KMS-11 (cell line): ENCODE results near the gene INO80E.
"Not testable (repeated sequence)": the region's sequence is repeated elsewhere in the genome, so short reads cannot be mapped to it uniquely, and the experiment has no call there.

Experiments used
- H2AFZ ChIP-seq: fragments of 200-600 bp; sonication (generic); 2 replicates; pipeline ENCODE4 v1.6.1; 2016; ENCODE audit warnings: antibody characterized with exemption, mixed run types, low read depth
- H3K27ac ChIP-seq: fragments of 200-600 bp; sonication (generic); 2 replicates; pipeline ENCODE4 v1.6.1; 2016; ENCODE audit warnings: mild to moderate bottlenecking, mixed run types
- H3K27me3 ChIP-seq: fragments of 200-600 bp; sonication (generic); 2 replicates; pipeline ENCODE4 v1.6.1; 2017; ENCODE audit warnings: mild to moderate bottlenecking, low read depth, mixed run types, moderate library complexity; ENCODE audit not compliant: insufficient read depth
- H3K36me3 ChIP-seq: fragments of 200-600 bp; sonication (generic); 2 replicates; pipeline ENCODE4 v1.6.1; 2017; ENCODE audit warnings: mild to moderate bottlenecking, mixed run types; ENCODE audit not compliant: insufficient read depth
- H3K4me1 ChIP-seq: fragments of 200-600 bp; sonication (generic); 2 replicates; pipeline ENCODE4 v1.6.1; 2016; ENCODE audit warnings: mild to moderate bottlenecking, low read depth, mixed run types; ENCODE audit not compliant: poor library complexity, severe bottlenecking
- H3K4me2 ChIP-seq: fragments of 200-600 bp; sonication (generic); 2 replicates; pipeline ENCODE4 v1.7.0; 2016; ENCODE audit warnings: mild to moderate bottlenecking, mixed run types
- H3K4me3 ChIP-seq: fragments of 200-600 bp; sonication (generic); IDR thresholded peaks from 2 replicates; pipeline ENCODE4 v1.6.1; 2017; ENCODE audit warnings: low read depth, low read length, mixed read lengths; ENCODE audit not compliant: insufficient read depth
- H3K79me2 ChIP-seq: fragments of 200-600 bp; sonication (generic); 2 replicates; pipeline ENCODE4 v1.6.1; 2016; ENCODE audit warnings: low read depth, mixed run types; ENCODE audit not compliant: insufficient read depth
- H3K9ac ChIP-seq: fragments of 200-600 bp; sonication (generic); 2 replicates; pipeline ENCODE4 v1.6.1; 2016; ENCODE audit warnings: mild to moderate bottlenecking, mixed run types
- H4K20me1 ChIP-seq: fragments of 200-600 bp; sonication (generic); 2 replicates; pipeline ENCODE4 v1.6.1; 2016; ENCODE audit warnings: mild to moderate bottlenecking, mixed run types; ENCODE audit not compliant: insufficient read depth
- TF ChIP-seq, protein P1 (sequence below): fragments of 200-600 bp; sonication (generic); conservative IDR thresholded peaks from 2 replicates; pipeline ENCODE4 v1.6.1; 2017; ENCODE audit warnings: low read depth, mild to moderate bottlenecking, antibody characterized with exemption, low read length, moderate library complexity, mixed read lengths

The INO80E gene

DNA sequence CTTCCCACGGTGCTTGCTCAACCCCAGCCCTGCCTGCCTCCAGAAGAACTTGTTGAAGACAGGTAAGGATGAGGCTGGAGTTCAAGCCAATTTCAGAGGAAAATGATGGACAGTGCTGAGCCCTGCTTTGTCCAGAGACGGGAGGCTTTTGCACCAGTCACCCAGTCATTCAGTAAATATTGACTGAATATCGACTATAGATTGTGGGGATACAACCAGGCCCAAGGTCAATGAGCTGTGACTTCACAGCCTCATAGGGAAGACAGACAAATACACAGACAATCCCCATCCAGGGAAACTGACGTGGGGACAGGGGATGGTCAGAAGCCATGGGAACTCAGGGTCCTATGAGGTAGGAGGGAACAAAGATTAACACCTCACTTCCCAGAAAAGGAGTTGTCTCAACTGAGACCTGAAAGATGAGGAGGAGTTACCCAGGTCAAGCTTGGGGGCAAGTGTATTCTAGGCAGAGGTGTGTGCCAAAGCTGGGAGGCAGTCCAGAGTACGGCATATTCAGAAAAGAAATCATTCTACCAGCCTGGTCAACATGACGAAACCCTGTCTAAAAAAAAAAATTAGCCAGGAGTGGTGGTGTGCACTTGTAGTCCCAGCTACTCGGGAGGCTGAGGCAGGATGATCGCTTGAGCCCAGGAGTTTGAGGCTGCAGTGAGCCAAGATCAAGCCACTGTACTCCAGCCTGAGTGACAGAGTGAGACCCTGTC is 20.7 kb downstream of the INO80E start:
- H3K9ac ChIP-seq, result no peak overlapping the region
- no peaks in the 10 kb centered on the region for H3K79me2 ChIP-seq
- no peak overlapping the region for H3K4me3 ChIP-seq
- TF ChIP-seq, protein P1, sequence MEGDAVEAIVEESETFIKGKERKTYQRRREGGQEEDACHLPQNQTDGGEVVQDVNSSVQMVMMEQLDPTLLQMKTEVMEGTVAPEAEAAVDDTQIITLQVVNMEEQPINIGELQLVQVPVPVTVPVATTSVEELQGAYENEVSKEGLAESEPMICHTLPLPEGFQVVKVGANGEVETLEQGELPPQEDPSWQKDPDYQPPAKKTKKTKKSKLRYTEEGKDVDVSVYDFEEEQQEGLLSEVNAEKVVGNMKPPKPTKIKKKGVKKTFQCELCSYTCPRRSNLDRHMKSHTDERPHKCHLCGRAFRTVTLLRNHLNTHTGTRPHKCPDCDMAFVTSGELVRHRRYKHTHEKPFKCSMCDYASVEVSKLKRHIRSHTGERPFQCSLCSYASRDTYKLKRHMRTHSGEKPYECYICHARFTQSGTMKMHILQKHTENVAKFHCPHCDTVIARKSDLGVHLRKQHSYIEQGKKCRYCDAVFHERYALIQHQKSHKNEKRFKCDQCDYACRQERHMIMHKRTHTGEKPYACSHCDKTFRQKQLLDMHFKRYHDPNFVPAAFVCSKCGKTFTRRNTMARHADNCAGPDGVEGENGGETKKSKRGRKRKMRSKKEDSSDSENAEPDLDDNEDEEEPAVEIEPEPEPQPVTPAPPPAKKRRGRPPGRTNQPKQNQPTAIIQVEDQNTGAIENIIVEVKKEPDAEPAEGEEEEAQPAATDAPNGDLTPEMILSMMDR, result no peak
- H3K27me3 ChIP-seq, result peaks cover 31% of the 10 kb centered on the region
- H4K20me1 ChIP-seq, result no peaks in the 10 kb centered on the region
- no peak overlapping the region for H3K27ac ChIP-seq
- H3K4me2 ChIP-seq, result no peak overlapping the region
- no peaks in the 10 kb centered on the region for H3K4me1 ChIP-seq
- no peaks in the 10 kb centered on the region for H3K36me3 ChIP-seq
- H2AFZ ChIP-seq, result no peak overlapping the region

DNA sequence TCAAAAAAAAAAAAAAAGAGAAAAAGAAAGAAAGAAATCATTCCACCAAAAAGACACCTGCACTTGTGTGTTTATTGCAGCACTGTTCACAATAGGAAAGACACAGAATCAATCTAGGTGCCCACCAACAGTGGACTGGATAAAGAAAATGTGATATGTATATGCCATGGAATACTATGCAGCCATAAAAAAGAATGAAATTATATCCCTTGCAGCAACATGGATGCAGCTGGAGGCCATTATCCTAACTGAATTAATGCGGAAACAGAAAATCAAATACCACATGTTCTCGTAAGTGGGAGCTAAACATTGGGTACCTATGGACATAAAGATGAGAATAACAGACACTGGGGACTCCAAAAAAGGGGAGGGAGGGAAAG is 21.2 kb downstream of the INO80E start:
- TF ChIP-seq, protein P1, result no peak
- Histone ChIP-seq H3K27ac (no peak overlapping the region), H2AFZ (no peak overlapping the region), H3K4me3 (no peak overlapping the region), H3K79me2 (no peaks in the 10 kb centered on the region), H3K4me1 (no peaks in the 10 kb centered on the region), H3K9ac (no peak overlapping the region), H3K4me2 (no peak overlapping the region), H4K20me1 (no peaks in the 10 kb centered on the region), H3K27me3 (peaks cover 32% of the 10 kb centered on the region), H3K36me3 (no peaks in the 10 kb centered on the region)

DNA sequence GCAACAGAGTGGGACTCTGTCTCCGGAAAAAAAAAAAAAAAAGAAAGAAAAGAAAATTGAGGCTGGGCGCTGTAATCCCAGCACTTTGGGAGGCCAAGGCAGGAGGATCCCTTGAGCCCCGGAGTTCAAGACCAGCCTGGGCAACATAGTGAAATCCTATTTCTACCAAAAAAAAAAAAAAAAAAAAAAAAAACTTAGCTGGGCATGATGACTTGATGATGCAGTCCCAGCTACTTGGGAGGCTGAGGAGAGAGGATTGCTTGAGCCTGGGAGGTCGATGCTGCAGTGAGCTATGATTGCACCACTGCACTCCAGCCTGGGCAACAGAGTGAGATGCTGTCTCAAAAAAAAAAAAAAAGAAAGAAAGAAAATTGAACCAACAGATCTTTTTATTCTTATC is 21.9 kb downstream of the INO80E start:
- H3K79me2 ChIP-seq, H4K20me1 ChIP-seq, H3K36me3 ChIP-seq, H3K9ac ChIP-seq, H3K4me1 ChIP-seq, H3K4me2 ChIP-seq, H2AFZ ChIP-seq, H3K4me3 ChIP-seq, H3K27ac ChIP-seq: not testable (repeated sequence)
- H3K27me3 ChIP-seq, result peaks cover 39% of the 10 kb centered on the region

DNA sequence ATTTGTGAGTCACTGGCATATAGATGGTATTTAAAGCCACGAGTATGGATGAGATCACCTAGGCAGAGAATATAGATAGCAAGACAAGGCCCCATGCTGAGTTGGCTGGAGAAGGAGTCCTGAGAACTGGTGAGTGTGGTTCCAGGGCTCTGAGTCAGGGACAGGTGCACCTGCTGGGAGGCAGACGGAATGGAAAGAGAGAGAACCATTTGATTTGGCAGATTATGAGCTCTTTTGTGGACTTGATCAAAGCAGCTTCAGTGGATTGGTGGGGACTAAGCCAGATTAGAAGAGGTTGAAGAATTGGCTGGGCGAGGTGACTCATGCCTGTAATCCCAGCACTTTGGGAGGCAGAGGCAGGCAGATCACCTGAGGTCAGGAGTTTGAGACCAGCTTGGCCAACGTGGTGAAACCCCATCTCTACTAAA is 22.7 kb downstream of the INO80E start:
- Histone ChIP-seq H3K4me1 (no peaks in the 10 kb centered on the region), H2AFZ (no peak overlapping the region), H3K79me2 (no peaks in the 10 kb centered on the region), H3K27ac (no peak overlapping the region), H3K4me2 (no peak overlapping the region), H3K27me3 (peaks cover 47% of the 10 kb centered on the region), H3K36me3 (no peaks in the 10 kb centered on the region), H3K4me3 (no peak overlapping the region), H4K20me1 (no peaks in the 10 kb centered on the region), H3K9ac (no peak overlapping the region)
- TF ChIP-seq, protein P1, result no peak

DNA sequence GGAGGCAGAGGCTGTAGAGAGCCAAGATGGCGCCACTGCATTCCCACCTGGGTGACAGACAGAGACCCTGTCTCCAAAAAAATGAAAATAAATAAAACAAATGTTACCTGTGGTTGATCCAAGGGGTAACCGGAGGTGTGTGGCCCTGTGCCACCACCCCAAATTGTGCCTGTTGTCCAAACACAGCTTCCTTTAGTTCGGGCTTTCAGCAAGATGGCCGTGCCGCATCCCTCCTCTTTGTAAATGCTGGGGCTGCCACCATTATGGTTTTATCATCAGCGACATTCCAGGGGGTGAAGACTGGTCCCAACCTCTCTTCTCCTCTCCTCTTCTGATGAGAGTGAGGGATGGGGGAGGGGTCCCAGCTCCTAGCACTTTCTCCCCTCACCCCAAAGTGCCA is 26.8 kb downstream of the INO80E start, which contains the start of gene C16orf92:
Gene C16orf92, plus strand, starts transcription at position 312 of the 400 bp plus-strand sequence. CDS start 143 bp downstream, outside the sequence.
- no peaks in the 10 kb centered on the region for H3K36me3 ChIP-seq
- no peak within 1 kb of the TSS for H3K4me2 ChIP-seq
- TF ChIP-seq, protein P1, result no peak
- no peak within 1 kb of the TSS for H3K9ac ChIP-seq
- H3K4me1 ChIP-seq, result no peaks in the 10 kb centered on the region
- H3K27ac ChIP-seq, result no peak within 1 kb of the TSS
- H4K20me1 ChIP-seq, result no peaks in the 10 kb centered on the region
- H3K4me3 ChIP-seq, result no peak within 1 kb of the TSS
- H3K79me2 ChIP-seq, result no peaks in the 10 kb centered on the region
- H3K27me3 ChIP-seq, result peaks cover 79% of the 10 kb centered on the region
- H2AFZ ChIP-seq, result no peak within 1 kb of the TSS
